ENCODE data around the gene SLIT1.

Gene SLIT1

GRCh38 chr10:97138846-97139245, 46.9 kb downstream of the SLIT1 start:
- DNase-seq (ENCODE audit: low spot score) = no peak

GRCh38 chr10:97138174-97138573, 47.6 kb downstream of the SLIT1 start:
- no peak for DNase-seq (ENCODE audit: low spot score)

DNA sequence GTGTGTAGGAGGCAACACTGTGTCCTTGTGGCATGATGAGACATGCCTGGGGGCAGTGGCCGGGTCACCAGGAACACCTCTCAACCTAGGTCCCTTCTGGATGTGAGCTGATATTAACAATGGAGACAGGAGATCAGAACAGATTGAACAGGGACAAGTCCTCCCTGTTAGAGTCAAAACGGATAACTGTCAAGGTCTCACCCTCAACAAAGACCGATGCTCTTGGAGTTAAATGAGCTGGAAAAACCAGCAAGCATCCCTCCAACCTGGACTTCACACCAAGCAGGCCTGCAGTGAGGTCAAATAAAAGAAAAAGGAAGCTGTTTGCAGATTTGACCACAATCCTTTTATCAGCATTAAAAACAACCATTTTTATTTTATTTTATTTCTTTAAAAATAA, 49.0 kb downstream of the SLIT1 start:
- no peak for DNase-seq (ENCODE audit: low spot score)

GRCh38 chr10:97135464-97135863, 50.3 kb downstream of the SLIT1 start:
- no peak for DNase-seq (ENCODE audit: low spot score)

GRCh38 chr10:97134983-97135382, 50.8 kb downstream of the SLIT1 start:
- DNase-seq (ENCODE audit: low spot score) = no peak

DNA sequence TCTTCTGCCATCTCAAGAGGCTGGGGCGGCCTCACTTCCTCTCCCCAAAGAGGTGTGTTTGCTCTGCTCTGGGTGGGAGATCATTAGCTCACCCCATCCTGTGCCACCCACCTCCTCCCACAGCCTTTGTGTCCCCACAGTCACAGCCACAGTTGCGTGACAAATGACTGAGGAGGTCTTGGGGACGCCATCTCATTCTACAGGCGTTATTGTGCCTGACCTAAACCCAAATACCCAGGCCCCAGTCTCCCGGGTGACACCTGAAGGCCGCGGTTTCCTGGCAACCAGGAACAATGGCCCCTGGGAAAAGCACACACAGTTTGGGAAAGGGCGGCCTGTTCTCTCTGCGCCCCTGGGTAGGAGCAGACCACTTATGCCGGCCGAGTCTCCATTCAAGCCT, 51.6 kb downstream of the SLIT1 start:
- no peak for DNase-seq (ENCODE audit: low spot score)

DNA sequence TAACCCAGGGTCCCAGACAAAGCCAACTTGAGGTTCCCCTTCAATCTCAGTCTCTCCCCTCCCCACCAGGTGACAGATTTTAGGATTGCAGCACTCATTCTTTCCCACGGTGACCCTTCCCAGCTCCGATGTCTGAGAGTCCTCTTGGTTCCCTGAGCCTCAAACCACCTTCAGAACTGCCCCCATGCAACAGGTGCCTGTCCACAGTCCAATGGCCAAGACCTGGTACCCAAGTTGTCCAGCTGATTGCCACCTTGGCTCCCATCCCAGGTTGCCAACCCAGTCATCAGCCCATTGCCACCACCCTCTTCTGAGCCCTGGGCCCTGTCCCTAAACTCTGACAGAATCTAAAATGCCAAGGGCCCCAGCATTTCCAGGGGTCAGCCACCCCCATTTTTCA, 53.5 kb downstream of the SLIT1 start:
- no peak for DNase-seq (ENCODE audit: low spot score)

- DNase-seq (ENCODE audit: low spot score) = no peak
Observed at GRCh38 chr10:97131666-97132065, 54.1 kb downstream of the SLIT1 start.

DNA sequence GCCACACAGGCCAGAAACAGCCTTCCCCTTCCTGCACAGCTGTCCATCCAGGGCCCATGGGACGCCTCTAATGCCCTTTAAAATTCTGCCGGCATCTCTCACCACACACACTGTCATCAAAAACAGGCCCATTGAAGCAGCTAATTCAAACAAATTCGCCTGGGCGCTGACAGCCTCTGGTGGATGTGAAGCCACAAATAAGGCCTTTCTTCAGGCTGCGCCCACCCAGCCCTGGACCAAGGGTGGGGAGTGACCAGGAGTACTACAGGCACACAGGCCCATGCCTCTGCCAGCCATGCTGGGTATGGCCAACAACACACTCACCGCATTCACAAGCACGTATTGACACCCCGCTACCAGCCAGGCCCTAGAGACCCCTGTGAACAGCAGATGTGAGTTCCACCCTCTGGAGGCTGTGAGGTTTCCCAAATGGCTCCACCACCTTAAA, 54.6 kb downstream of the SLIT1 start:
- no peak for DNase-seq (ENCODE audit: low spot score)

DNA sequence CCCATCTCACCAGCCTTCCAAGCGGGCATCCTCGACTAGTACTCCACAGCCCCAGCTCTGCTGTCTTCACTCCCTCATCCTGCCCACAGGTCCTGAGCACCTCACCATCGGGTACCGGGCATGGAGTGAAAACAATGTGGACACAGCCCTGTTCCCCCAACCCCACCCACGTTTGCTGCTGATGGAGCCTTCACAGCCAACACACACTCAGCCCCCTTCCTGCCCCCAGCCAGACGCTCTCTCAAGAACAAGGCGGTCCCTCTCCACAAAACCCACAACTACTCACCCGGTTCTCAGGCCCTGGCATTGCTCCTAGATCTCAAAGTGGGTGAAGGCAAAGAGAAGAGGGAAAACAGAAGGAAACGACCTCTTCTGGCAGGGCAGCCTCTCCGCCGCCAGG, 56.1 kb downstream of the SLIT1 start:
- no peak for DNase-seq (ENCODE audit: low spot score)

DNA sequence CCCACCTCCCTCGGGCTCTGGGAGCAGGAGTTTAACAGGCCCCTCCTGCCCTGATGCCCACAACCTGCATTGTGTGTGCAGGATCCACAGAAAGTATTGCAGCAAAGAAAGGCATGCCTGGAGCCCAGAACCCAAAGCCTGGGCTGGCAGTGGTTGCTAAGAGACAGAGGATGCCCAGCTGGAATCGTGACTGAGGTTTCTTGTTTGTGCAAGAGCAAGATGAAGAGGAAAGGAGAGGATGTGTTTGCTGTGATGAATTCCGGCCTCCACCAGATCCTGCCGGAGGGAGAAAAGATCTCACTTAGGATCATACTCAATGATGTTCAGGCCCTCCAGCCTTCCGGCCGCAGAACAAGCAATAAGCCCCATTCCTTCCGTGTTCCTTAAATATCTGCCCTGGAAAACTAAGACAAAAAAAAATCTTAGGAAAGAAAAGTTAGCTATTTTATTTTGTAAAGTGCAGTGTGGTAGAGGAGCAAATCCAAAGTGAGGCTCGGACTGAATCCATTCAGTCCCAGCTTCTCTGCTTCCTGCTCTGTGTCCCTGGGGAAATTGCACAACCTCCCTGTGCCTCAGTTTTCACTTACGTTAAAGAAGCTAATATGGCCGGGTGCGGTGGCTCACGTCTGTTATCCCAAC, 57.1 kb downstream of the SLIT1 start:
- DNase-seq (ENCODE audit: low spot score) = no peak

DNA sequence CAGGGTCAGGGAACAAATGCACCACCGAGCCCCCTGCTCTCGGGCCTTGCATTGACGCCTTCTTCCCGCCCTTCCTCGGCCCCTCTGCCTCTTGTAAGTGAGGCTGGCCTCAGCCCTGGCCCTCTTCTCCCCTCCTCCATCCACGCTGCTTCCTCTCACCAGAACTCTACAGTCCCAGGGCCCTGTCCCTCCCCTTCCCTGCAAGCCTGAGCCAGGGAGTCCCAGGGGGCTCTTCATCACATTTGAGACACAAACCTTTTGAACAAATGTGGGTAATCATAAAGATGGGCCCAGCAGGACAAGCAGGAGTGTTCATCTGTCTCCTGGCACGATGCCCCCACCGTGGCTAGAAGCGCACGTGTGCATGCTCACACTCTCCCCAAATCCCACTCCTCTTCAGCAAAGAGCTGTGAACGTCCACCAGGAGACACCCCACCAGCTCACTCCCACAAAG, 57.7 kb downstream of the SLIT1 start:
- no peak for DNase-seq (ENCODE audit: low spot score)

- no peak for DNase-seq (ENCODE audit: low spot score)
Observed at GRCh38 chr10:97127509-97127908, 58.2 kb downstream of the SLIT1 start.

GRCh38 chr10:97124211-97124610, 61.5 kb downstream of the SLIT1 start:
- DNase-seq (ENCODE audit: low spot score) = no peak

GRCh38 chr10:97123765-97124164, 62.0 kb downstream of the SLIT1 start:
- no peak for DNase-seq (ENCODE audit: low spot score)

DNA sequence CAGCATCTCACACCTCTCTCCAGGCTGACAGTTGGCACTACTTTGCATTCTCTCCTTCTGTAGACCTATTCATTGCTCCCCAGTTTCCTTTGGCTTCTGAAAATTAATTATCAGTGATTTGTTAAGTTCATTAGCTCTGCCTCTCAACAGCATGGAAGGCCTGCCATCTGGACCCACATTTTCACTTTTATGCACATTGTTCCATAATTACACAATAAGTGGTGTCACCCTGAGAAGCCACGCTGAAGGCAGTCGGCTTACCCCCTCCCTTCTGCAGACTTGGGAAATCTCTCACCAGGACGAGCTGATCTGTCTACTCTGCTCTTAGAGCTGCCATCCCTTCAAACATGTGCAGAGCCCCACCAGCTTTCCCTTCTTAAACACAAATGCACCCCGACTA, 64.7 kb downstream of the SLIT1 start:
- DNase-seq (ENCODE audit: low spot score) = no peak

- DNase-seq (ENCODE audit: low spot score) = no peak
Observed at GRCh38 chr10:97120370-97120769, 65.4 kb downstream of the SLIT1 start.

DNA sequence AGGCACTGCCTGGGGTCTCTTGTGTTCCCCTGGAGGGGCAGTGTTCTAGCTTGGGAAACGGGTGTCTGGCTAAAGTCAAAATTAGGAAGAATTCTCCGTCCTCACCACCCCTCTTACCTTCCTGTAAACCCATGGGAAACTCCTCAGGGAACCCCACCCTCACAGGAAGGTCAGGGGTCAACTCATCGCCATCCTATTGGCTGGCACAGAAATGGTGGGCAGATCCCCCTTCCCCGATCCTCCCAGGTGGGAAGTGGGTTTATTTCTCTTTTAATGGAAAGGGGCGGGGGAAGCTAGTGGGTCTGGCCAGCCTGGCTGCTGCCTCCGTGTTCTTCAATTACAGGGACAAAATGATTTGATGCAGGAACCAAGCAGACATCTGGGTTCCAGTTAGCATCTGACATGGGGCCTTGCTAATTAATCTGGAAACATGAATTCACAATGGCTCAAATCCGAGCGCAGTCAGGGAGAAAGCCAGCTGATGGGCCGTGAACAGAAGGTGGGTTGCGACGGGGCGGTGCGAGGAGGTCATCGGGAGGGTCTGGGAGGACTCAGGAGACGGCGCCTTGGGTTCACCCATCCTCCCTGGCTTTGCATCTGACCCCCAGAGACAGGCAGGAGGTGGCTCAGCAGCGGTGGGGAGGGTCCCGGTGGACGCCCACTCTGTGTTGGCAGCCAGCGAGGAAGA, 66.6 kb downstream of the SLIT1 start:
- DNase-seq (ENCODE audit: low spot score) = no peak

DNA sequence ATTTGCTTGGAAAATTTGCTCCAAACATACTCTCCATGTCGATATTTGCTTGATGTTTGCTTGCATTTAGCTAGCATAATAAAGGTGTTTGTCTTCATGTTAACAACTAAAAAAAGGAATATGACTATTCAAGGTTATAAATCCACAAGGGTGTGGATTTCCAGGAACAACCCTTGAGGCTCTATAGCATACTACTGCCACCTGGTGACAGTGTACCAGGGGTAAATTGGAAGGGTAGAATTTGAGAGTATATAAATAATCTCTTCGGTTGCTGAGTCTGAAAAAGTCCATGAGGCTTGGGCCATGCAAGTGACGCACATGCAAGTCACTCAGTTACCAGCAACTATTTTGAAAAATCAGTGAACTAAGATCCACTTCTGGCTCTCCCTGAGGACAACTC, 68.4 kb downstream of the SLIT1 start:
- no peak for DNase-seq (ENCODE audit: low spot score)

DNA sequence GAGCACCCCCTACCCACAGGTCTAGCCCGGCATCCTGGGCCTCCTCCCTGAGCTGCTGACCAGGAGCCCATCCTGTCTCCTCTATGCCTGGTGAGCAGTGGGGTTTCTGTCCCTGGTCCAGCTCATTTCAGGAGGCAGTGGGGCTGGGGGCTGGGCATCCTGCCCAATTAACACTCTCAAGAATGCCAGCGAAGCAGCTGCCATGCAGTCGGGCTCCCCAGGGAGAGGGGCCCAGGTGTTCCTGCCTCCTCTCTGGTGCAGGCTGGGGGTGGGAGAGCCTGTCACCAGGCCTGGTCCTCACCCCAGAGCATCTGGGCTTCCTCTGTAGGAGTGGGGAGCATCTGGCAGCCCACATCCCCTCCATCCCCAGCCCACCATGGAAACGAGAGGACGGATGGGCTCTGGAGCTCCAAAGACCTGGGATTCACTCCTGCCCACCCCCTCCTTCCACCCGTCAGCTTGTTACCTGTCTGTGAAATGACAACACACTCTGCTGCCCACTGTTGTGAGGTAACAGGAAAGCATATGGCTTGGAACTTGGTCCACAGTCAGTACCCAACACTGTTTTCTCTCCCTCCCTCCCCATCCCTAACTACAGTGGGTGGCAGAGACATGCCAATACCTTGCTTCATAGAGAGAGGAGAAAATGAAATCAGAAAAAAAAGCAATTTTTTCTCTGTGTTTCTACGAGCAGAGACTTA, 69.1 kb downstream of the SLIT1 start:
- no peak for DNase-seq (ENCODE audit: low spot score)

DNA sequence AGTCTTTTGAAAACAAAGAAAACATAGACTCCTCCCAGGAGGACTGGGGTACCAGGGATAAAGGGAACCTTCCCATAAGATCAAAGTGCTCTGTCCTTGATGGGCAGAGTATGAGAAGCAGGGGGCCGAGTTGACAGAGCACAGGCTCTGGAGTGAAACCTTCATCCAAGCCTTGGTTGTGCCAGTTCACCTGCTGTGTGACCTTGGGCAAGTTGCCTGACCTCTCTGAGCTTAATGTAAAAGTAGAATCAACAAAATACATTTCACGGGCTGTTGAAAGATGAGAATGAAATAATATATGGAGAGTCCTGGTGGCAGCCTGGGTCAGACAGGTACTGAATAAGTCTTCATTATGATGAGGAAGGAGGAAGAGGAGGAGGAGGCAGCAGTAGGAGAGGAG, 69.9 kb downstream of the SLIT1 start:
- no peak for DNase-seq (ENCODE audit: low spot score)

DNA sequence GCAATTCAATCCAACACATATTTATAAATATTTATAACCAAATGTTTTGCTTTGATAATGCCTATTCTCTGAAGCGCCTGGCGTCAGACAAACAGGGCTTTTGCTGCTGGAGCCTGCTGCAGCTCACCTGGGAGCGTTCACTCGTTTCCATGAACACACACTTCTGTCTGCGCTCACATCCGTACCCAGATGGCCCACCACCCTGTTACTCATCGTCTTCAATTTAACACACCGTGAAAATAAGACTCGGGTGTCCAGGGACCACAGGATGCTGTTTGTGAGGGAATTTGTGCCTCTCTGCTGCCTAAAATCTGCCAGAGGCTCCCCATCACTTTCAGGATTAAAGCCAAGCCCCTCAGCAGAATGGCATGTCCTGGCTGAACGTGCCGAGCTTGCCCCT, 74.1 kb downstream of the SLIT1 start:
- no peak for DNase-seq (ENCODE audit: low spot score)

- no peak for DNase-seq (ENCODE audit: low spot score)
Observed at GRCh38 chr10:97109547-97109946, 76.2 kb downstream of the SLIT1 start.
